ENCODE data around the gene RGS16. TPM values are rescaled to one million over a fixed set of nuclear protein-coding genes. Genes with fewer than 3 reads are reported as not detected.
A peak's percentile ranks its signal among the peaks of the same experiment; 100 is the strongest.

The RGS16 gene
- total and polyA plus RNA-seq, 9 of the 15 experiments (the other 6 are each of a cell fraction or from before 2014, with no cell fraction given) = 0.07 to 0.55 (median 0.36) TPM

DNA sequence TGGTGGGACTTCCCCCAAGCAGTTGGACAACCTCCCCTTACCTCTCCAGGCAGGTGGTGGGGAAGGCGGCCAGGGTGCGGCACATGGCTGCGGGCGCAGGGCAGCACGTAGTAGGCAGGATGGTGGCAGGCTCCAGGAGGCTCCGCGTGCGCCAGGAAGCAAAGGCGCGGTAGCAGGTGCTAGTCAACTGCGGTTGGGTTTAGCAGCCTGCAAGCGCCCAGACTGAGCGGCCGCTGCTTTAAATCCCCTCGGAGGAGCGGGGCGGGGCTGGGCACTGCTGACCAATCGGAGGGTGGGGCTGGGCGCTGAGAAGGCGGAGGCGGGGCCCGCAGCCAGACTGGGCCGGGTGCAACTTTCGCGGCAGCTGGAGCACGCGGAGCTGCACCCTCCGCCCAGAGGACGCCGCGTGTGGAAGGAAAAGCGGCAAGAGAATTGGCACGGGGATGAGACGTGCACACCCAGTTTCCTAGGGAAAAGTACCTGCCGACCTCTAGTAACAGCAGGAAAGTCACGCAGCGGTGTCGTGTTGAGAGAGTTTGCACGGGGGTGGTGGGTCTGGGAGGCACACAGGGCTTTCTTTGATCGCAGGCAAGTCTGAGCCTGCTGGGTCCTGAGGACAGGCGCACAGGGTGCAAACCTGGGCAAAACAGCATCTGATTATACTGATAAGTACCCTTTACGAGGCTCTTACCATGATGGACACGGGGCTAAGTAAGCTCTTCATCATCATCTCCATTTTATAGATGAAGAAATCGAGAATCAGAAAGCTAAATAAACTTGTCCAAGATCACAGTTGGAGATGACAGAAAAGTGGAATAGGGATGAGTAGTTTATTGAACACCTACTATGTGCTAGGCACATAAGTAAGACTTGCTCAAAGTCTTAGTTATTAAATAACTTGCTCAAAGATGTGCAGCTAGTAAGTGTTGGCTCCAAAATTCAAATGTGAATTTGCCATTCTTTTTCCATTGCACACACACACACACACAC lies at the start of gene RGS16 (continued):
- TF ChIP-seq, protein P1, sequence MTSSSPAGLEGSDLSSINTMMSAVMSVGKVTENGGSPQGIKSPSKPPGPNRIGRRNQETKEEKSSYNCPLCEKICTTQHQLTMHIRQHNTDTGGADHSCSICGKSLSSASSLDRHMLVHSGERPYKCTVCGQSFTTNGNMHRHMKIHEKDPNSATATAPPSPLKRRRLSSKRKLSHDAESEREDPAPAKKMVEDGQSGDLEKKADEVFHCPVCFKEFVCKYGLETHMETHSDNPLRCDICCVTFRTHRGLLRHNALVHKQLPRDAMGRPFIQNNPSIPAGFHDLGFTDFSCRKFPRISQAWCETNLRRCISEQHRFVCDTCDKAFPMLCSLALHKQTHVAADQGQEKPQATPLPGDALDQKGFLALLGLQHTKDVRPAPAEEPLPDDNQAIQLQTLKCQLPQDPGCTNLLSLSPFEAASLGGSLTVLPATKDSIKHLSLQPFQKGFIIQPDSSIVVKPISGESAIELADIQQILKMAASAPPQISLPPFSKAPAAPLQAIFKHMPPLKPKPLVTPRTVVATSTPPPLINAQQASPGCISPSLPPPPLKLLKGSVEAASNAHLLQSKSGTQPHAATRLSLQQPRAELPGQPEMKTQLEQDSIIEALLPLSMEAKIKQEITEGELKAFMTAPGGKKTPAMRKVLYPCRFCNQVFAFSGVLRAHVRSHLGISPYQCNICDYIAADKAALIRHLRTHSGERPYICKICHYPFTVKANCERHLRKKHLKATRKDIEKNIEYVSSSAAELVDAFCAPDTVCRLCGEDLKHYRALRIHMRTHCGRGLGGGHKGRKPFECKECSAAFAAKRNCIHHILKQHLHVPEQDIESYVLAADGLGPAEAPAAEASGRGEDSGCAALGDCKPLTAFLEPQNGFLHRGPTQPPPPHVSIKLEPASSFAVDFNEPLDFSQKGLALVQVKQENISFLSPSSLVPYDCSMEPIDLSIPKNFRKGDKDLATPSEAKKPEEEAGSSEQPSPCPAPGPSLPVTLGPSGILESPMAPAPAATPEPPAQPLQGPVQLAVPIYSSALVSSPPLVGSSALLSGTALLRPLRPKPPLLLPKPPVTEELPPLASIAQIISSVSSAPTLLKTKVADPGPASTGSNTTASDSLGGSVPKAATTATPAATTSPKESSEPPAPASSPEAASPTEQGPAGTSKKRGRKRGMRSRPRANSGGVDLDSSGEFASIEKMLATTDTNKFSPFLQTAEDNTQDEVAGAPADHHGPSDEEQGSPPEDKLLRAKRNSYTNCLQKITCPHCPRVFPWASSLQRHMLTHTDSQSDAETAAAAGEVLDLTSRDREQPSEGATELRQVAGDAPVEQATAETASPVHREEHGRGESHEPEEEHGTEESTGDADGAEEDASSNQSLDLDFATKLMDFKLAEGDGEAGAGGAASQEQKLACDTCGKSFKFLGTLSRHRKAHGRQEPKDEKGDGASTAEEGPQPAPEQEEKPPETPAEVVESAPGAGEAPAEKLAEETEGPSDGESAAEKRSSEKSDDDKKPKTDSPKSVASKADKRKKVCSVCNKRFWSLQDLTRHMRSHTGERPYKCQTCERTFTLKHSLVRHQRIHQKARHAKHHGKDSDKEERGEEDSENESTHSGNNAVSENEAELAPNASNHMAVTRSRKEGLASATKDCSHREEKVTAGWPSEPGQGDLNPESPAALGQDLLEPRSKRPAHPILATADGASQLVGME (CRISPR knock-in tag; IDR thresholded peaks at IDR 0.05) = no peak
- TF ChIP-seq BRD4 (IDR thresholded peaks at IDR 0.05) (no peak), NR2C2 (CRISPR knock-in tag; IDR thresholded peaks at IDR 0.05) (peak; percentile 50; the same call in 1 of the 2 replicates), NR2C2 (tag; IDR thresholded peaks at IDR 0.05) (peak; percentile 29; the same call in 1 of the 2 replicates), SMARCA5 (IDR thresholded peaks at IDR 0.05) (no peak), CHD2 (IDR thresholded peaks at IDR 0.05; ENCODE audit: low read depth, low read length) (no peak), RCOR1 (IDR thresholded peaks at IDR 0.05; ENCODE audit: borderline replicate concordance in 1 of 2, low read depth in 2 of 2, low read length in 2 of 2) (no peak), CCNT2 (IDR thresholded peaks at IDR 0.05; ENCODE audit: borderline replicate concordance, extremely low read depth, insufficient read length, low read depth, low read length) (peak; percentile 23)
- TF ChIP-seq, protein P2, sequence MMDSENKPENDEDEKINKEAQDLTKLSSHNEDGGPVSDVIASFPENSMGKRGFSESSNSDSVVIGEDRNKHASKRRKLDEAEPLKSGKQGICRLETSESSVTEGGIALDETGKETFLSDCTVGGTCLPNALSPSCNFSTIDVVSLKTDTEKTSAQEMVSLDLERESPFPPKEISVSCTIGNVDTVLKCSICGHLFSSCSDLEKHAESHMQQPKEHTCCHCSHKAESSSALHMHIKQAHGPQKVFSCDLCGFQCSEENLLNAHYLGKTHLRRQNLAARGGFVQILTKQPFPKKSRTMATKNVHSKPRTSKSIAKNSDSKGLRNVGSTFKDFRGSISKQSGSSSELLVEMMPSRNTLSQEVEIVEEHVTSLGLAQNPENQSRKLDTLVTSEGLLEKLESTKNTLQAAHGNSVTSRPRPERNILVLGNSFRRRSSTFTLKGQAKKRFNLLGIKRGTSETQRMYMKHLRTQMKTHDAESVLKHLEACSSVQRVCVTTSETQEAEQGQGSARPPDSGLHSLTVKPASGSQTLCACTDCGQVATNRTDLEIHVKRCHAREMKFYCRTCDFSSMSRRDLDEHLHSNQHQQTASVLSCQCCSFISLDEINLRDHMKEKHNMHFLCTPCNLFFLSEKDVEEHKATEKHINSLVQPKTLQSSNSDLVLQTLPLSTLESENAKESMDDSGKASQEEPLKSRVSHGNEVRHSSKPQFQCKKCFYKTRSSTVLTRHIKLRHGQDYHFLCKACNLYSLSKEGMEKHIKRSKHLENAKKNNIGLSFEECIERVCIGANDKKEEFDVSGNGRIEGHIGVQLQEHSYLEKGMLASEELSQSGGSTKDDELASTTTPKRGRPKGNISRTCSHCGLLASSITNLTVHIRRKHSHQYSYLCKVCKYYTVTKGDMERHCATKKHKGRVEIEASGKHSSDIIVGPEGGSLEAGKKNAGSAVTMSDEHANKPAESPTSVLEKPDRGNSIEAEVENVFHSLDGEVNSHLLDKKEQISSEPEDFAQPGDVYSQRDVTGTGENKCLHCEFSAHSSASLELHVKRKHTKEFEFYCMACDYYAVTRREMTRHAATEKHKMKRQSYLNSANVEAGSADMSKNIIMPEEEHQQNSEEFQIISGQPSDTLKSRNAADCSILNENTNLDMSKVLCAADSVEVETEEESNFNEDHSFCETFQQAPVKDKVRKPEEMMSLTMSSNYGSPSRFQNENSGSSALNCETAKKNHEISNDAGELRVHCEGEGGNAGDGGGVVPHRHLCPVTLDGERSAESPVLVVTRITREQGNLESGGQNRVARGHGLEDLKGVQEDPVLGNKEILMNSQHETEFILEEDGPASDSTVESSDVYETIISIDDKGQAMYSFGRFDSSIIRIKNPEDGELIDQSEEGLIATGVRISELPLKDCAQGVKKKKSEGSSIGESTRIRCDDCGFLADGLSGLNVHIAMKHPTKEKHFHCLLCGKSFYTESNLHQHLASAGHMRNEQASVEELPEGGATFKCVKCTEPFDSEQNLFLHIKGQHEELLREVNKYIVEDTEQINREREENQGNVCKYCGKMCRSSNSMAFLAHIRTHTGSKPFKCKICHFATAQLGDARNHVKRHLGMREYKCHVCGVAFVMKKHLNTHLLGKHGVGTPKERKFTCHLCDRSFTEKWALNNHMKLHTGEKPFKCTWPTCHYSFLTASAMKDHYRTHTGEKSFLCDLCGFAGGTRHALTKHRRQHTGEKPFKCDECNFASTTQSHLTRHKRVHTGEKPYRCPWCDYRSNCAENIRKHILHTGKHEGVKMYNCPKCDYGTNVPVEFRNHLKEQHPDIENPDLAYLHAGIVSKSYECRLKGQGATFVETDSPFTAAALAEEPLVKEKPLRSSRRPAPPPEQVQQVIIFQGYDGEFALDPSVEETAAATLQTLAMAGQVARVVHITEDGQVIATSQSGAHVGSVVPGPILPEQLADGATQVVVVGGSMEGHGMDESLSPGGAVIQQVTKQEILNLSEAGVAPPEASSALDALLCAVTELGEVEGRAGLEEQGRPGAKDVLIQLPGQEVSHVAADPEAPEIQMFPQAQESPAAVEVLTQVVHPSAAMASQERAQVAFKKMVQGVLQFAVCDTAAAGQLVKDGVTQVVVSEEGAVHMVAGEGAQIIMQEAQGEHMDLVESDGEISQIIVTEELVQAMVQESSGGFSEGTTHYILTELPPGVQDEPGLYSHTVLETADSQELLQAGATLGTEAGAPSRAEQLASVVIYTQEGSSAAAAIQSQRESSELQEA (IDR thresholded peaks at IDR 0.05; ENCODE audit: low read depth) = no peak
- TF ChIP-seq, protein P3, sequence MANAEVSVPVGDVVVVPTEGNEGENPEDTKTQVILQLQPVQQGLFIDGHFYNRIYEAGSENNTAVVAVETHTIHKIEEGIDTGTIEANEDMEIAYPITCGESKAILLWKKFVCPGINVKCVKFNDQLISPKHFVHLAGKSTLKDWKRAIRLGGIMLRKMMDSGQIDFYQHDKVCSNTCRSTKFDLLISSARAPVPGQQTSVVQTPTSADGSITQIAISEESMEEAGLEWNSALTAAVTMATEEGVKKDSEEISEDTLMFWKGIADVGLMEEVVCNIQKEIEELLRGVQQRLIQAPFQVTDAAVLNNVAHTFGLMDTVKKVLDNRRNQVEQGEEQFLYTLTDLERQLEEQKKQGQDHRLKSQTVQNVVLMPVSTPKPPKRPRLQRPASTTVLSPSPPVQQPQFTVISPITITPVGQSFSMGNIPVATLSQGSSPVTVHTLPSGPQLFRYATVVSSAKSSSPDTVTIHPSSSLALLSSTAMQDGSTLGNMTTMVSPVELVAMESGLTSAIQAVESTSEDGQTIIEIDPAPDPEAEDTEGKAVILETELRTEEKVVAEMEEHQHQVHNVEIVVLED (CRISPR knock-in tag; IDR thresholded peaks at IDR 0.05) = no peak

All from K562 (cell line).